GM11168 (cell line): ENCODE data around the gene FDXR.

Experiments
- in situ Hi-C: fragments of 300-500 bp; cut with MboI; formaldehyde crosslinking; loops from one replicate; pipeline ENCODE4 v1.12.0; 2022; ENCODE audit warnings: low sequenced_read_pairs; ENCODE audit not compliant: unreplicated experiment

FDXR gene

DNA sequence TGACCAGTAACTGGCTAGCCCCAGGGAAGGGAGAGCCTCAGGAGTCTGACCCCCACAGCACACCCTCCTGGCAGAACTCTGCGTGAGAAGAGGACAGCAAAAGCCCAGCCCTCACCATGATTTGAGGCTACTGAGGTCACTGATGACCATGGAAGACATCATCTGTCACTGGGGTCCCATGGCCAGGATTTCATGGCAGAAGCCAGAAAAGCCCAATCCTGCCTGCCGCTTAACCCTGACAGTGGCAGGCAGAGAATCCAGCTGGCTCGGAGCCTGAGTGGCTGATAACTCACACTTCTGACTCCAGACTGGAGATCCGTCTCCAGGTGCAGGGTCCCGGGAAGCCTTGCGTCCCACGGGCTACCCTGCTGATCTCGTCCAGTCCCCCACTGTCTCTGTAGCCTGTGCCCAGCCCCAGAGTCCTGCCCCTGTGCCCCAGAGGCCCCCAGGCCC lies 30.6 kb downstream of the FDXR start:
- in situ Hi-C loops: no loop called here

- in situ Hi-C loops: no loop called here
Measured at GRCh38 chr17:74840989-74841666, 31.7 kb downstream of the FDXR start.

GRCh38 chr17:74839990-74840852 lies 32.6 kb downstream of the FDXR start:
- in situ Hi-C loops: no loop called here

DNA sequence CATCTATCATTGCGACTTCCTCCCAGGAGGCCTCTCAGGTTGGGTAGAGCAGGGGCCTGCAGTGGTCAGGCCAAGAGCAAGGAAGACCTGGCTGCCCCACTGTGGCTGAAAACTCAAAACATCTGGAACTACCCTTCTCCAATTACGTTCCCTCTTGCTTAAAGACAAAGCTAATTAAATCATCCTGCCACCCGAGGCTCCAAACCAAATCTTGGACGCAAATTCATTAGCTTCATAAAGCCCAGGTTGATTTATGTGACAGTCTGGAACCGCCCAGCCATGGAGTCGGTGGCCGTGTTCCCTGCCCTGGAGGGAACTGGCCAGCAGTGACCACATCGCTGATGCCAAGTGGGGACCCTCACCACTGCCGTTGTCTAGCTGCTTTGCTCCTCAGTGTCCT lies 34.5 kb downstream of the FDXR start:
- in situ Hi-C loops: no loop called here

DNA sequence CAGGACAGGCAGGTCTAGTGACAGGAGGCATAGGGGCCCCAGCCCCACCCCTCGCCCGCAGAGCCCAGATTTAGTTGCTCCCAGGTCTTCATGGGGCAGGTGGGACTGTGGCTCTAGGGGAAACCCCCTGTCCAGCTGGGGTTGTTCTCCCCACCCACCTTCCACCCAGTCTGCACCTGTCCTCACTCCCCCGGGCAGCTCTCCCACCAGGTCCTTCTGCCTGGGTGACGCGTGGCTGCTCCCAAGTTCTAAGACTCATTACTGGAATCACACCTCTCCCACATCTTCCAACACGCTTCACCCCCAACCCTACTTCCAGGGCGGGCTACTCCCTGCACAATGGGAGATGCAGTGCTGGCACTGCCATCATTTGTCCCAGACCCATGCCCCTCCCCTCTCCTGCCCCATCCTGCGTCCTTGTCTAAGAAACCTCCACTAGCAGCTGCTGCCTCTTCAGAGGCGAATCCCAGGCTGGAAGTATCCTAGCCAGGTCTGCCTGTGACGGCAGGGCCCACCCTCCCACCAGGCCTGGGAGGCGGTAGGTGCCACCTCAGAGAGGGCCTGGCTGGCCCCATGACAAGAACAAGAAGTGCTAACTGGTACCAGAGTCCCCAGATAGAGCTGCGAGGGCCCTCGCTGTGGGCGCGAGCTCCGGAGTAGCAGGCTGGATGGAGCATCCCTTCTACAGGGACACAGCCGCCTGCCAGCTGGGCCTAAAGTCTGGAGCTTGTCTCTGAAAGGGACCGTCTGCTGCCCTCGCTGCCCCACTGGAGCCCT lies 35.9 kb downstream of the FDXR start:
- in situ Hi-C loops: no loop called here

- in situ Hi-C loops: no loop called here
Measured at GRCh38 chr17:74836191-74836590, 36.6 kb downstream of the FDXR start.

GRCh38 chr17:74833501-74834377 lies 39.1 kb downstream of the FDXR start:
- in situ Hi-C loops: no loop called here

DNA sequence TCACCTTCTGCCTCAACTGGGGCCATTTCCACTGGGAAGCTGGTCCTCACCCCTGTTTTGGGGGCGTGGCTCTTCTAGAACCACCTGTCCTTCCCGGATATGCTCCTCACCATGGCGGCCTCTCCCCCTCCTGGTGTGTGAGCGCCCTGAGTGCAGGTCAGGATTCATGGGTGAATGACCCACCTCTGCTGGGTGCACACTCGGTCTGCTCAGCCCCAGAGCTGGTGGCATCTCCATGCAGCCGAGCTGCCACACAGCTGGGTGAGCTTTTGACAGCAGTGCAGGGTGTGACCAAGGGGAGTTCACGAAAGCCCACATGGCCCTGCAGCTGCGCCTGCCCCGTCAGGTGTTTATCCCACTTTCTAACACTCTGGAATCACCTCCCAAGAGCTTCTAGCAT lies 40.4 kb downstream of the FDXR start:
- in situ Hi-C loops: no loop called here

- in situ Hi-C loops: no loop called here
Measured at GRCh38 chr17:74831444-74832146, 41.2 kb downstream of the FDXR start.

DNA sequence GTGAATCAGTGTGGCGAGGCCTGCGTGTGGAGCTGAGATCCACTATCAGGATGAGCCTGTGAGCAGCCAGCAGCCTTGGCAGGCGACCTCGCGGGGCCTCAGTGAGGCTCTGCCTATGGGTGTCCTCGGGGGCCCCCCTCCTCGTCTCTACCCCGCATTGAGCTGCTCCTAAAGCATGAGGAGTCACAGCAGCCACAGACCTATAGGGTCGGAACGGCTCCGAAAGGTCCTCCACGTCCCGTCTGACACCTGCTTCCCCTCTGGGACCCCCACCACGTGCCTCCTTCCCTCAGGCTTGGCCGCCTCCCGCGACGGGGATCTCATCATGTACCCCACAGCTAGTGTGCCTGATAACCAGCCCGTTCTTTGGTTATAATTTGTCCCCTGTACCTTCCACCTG lies 41.9 kb downstream of the FDXR start:
- in situ Hi-C loops: no loop called here

DNA sequence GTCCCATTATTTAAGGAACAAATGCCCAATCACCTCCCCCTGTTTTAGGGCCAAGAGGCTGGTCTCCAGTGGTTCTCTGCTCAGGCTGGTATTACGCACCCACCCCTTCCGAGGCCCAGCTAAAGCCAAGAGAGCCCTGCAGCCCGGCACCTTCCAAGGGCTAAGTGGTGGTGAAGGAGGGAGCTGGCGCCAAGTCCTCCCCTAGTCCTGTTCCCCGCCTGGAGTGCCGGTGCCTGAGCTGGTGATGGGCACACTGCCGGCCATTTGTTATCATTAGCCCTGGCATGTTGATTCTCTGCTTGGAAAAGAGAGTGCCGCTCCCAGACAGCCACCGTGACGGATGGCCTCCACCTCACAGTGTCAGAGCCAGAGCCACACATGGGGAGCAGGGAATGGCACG lies 45.0 kb downstream of the FDXR start:
- in situ Hi-C loops: no loop called here

- in situ Hi-C loops: no loop called here
Measured at GRCh38 chr17:74825952-74826719, 46.7 kb downstream of the FDXR start.

GRCh38 chr17:74824961-74825627 lies 47.7 kb downstream of the FDXR start:
- in situ Hi-C loops: no loop called here

DNA sequence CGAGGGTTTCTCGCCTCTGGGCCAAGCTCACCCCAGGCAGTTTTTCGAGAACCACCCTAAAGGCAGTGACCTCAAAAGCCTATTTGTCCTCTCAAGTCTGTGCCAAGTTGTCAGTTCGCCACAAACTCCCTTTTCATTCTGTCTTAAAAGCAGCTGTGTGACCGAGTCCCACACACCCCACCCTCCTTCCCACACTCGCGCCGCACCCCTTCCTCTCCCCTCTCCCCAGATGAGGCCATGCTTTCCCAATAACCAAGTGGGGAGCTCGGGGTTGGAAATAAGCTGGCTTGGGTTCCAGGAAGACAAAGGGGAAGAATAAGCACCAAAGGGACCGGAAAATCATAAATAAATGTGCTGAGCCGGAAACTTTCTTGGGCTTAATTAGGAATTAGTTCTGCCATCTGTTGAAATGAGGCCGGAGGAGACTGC lies 49.8 kb downstream of the FDXR start:
- in situ Hi-C loops: no loop called here

DNA sequence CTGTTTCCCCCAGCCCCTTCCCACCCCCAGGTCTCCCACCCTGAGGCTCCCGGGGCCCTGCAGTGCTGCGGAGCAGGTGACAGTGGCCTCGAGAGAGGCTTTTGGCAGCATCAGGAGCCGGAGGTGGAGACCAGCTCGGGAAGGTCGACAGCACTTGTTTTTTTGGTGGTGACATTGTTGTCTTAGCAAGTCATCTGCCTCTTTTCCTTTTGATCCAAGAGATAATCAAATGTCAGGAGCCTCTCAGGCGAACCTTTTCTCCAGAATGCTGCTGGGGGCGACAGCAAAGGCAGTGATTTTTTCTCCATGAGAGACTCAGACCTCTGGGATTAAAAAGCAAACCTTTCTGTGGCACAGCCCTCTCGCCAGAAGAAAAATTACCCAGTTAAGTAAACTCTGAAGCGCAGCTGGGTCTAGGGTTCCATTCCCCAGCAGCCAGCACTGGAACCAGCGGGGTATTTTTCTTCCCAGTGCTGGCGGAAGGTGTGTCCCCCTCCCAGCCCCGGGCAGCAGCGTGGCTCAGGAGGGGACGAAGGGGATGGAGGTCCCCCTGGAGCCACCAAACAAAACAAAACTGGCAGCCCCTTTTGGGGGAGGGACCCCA lies 50.4 kb downstream of the FDXR start:
- in situ Hi-C loops: no loop called here

DNA sequence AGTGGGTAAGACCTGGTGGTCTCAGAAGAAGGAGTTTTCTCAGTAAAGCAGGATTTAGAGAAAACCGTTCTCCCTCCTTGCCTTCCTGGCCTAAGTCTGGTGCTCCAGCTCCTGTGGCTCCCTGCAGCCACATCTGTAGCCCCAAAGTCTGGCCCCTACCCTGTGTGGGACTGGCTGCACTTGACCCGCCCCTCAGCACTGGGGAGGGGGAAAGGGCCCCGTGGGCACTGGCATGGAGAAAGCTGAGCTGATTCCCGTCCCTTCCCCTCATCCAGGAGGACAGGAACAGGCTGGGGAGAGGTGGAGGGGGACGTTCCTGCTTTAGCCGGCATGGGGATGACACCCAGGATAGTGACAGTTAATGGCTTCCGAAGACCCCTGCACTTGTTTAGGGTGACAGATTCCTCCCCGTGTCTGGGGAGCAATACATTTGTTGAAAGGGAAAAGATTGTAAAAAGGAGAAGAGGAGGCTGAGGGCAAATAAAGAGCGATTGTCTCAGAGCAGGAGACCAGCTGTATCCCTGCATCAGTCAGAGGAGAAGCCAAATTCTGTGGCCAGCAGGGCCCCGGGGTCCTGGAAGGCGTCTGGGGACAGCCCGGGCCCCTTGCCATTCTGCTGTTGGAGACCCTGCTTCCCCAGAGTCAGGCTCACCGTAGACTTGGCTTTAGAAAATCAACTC lies 51.0 kb downstream of the FDXR start:
- in situ Hi-C loops: no loop called here

DNA sequence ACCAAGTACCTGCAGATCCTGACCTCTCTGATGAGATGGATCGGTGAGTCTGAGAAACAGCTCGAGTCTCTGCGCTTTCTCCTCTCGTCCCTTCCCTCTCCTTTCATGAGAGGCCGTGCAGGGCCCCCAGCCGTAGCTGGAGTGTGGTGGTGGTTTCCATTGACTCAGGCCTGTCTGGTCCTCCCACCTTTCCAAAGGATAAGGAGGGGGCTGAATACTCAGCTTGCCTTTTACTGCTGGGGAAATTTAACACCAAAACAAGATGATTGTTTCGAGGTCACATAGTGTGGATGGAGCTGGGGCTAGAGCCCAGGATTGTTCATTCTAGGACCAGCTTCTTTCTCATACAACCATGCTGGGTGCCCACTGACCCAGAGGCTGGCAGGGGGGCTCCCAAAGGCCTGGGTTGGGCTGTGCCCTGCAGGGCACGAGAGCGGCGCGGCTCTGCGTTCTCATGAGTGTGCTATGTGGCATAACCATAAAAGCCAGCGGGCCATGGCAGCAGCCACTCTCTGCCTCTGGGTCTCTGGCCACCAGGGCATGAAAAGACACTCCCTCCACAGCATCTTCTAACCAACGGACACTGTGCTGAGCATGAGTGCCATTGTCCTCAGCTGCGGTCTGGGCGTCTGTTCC lies 52.9 kb downstream of the FDXR start:
- in situ Hi-C loops: no loop called here
